Stromal cell of bone marrow (primary cell): ENCODE measurements around the gene KLRF1.
A peak's percentile ranks its signal among the peaks of the same experiment; 100 is the strongest.

Source experiments
- DNase-seq: peaks from one replicate; pipeline ENCODE4 v3.0.0-alpha.2; 2012; ENCODE audit warnings: low read depth

The KLRF1 gene, protein sequence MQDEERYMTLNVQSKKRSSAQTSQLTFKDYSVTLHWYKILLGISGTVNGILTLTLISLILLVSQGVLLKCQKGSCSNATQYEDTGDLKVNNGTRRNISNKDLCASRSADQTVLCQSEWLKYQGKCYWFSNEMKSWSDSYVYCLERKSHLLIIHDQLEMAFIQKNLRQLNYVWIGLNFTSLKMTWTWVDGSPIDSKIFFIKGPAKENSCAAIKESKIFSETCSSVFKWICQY

DNA sequence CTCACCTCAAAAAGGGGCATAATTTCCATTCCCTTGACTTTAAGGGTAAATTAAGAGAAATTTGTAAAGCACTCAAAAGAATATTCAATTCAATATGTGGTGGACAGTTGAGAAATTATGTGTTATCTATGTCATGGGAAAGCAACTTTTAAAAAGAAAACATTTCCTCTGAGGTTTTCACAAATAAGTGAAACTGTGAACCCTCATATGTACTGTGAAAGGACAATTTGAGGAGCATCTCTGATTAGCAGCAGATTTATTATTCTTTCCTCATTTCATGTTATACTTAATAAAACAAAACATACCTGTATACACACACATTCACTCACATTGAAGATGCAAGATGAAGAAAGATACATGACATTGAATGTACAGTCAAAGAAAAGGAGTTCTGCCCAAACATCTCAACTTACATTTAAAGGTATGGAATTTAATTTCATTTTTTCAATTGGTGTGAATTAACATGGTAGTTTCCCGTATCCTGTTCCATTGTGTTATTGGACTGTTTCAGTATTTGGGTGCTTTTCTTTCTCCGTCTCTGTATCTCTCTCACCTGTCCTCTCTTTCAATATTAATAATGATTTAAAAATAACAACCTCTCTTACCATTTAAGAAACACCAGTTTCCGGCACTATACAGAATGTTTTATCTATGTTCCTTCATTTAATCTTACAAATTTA, at the start of gene KLRF1:
TSS of gene KLRF1 (plus strand) at position 273 of the 680 bp plus-strand sequence. CDS start at position 337, 64 bp downstream.
- DNase-seq = no peak

- no peak for DNase-seq
Measured at GRCh38 chr12:9779209-9779608, 48.1 kb upstream of the KLRF1 start.

DNA sequence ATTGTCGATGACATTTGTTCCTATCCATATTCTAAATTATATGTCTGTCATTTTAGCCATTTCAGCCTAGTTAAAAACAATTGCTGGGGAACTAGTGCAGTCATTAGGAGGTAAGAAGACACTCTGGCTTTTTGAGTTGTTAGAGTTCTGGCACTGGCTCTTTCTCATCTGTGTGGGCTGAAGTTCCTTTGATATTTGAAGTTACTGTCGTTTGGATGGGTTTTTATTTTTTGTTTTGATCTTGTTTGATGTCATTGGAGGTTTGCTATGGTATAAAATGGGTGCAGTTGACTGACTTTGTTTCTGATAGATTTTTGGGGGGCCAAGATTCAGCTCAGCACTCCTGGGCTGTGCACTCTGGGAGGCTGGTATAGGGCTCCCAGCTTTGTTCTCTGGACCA, 45.9 kb upstream of the KLRF1 start:
- DNase-seq = no peak

DNA sequence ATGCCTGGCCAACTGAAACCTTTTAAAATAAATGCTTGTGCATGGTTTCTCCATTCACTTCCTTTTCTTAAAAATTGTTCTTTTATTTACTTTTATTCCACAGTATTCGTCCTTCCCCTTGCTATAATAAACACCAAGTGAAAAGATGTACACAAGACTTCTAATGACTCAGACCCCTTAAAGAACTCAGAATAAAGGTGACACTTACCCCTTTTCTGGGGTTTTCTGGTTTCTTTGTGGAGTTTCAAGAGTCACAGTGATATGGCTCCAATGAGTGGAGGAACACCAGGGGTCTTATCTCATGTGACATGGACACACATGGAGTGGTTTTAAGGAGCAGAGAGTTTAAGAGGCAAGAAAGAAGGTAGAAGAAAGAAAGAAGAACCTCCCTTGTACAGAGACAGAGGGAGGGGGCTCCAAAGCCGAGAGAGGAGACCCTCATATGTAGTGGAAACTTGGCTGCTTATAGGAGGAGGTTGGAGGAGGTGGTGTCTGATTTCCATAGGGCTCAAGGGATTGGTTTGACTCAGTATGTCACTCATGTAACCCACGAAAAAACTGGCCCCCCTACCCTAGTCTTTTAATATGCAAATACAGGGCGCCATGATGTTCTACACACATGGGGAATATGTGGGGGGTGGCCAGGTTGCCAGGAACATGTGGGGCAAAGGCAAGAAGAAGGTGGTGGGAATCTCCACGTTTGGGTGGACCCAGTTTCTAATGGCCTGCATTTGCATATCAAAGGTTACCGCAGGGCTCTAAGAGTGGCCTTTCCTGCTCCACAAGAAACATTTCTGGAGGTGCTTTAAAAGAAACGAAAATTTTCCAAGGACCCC, 44.5 kb upstream of the KLRF1 start:
- no peak for DNase-seq

GRCh38 chr12:9784326-9784725, 43.0 kb upstream of the KLRF1 start:
- DNase-seq = no peak

DNA sequence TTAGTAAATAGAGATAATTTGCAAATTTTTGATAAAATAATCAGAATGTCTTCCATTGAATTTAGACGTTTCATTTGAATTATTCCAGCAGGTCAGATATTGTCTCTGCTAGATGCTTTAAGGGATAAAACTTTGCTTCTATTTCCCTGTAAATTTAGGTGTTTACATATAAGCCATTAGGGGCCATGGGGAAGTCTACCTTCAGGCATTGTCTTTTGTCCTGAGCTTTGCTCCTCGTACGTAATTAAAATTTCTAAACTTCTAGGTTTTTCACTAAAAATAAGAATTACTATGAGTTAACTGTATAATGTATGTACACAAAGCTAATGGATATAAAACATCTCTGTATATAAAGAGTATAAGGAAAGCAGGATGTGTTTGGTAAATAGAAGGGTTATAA, 42.5 kb upstream of the KLRF1 start:
- DNase-seq = no peak

DNA sequence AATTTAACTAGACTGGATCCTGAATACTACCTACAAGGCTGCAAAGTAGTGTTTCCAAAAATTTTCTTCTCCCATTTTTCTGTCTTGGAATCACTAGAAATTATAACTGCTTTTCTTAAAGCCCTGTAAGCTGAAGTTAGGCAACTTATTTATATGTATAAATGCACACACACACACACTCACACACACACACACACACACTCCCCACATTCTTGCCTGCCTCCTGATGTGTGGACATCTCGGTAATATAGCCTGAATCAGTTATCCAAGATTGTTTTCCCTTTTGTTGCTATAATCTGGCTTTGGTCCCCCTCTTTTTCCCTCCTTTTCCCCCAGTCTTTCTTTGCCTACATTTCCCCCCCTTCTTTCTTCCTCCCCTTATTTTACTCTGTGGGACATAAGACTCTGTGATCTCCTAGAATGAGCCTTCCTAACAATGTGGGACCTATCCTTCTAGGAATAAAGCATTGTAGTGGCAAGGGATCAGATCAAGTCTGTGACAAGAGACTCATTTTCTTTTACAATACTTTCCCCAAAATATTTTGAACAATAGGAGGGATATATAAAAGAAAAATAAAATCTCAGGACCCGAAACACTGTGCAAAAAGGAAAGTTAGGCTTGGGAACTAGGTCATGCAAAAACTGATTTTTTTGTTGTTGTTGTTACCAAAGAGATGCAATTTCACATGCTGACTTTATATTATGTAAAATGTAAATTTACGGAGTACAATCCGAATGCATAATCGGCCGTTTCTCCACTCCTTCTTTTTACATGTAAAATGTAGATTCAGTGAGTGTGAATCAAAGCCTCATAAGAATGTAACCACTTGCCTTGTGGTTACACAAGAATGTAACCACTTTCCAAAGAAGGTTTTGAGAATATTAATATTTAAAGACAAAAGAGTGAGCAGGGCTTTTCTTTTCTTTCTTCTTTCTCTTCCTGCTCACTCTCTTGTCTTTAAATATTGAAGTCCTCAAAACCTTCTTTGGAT, 40.3 kb upstream of the KLRF1 start:
- DNase-seq = peak; percentile 6

GRCh38 chr12:9792185-9792900, 34.9 kb upstream of the KLRF1 start:
- no peak for DNase-seq

DNA sequence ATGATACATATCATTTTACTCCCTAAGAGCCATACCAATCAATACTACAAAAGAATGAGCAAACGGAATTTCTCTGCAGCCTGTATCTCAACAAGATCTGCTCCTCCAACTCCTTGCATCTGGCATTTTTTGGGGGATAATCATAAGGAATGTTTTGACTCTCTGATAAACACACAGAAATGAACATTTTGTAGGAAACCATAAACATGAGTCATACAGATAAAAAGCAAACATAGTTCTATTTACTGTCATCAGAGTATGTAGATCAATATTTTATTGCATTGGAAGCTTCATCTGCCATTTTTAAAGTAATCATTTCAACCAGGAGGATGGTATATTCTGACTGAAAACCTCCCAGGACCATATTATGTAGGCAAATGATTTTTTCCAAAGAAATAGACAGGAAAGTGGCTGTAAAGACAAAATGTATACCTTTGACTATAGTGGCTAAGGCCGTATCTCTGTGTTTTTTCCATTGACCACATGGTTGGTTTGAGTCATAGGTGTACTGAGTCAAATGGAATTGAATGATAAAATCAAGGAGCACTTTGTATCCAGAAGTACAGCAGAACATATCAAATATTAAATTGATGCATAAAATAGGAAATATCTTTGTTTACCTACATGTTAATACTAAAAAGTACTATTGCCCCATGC, 34.2 kb upstream of the KLRF1 start:
- DNase-seq = no peak

- DNase-seq = no peak
Measured at GRCh38 chr12:9793779-9794395, 33.4 kb upstream of the KLRF1 start.

- no peak for DNase-seq
Measured at GRCh38 chr12:9794484-9795093, 32.7 kb upstream of the KLRF1 start.

DNA sequence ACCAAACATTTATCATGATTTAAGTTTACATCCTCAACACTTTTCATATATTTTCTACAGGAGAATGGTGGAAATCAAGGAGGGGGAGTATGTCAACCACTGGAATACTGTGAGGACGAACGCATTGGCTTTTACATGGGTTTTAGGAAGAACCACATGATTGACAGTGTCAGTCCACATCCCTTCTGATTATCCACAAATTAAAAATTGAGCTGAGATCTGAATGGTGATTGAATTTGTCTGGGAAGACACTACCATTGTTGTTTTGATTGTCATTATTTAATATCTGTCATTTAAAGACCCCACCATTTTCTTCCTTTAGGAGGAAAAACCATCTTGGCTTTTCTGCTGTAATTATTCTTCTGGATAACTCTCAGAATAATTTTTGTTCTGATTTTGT, 31.3 kb upstream of the KLRF1 start:
- DNase-seq = no peak

DNA sequence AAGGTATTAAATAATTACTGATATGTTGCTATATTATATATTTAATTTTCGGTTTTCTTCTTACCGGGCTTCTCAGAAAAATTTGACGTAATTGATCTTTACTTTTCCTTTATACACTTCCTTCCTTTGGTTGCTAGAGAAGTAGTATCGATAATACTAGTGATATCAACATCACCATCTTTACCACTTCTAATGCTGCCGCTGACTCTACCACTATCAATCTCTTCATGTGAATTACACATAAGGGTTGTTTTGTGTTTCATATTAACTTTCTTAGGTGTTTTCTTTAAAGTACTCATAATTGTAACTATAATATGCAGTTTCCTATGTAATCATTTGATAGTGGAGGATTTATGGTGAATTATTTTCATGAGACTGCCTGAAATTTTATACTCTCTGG, 30.9 kb upstream of the KLRF1 start:
- no peak for DNase-seq

GRCh38 chr12:9796971-9797370, 30.3 kb upstream of the KLRF1 start:
- DNase-seq = no peak

GRCh38 chr12:9797722-9798619, 29.3 kb upstream of the KLRF1 start:
- peak; percentile 2 for DNase-seq

DNA sequence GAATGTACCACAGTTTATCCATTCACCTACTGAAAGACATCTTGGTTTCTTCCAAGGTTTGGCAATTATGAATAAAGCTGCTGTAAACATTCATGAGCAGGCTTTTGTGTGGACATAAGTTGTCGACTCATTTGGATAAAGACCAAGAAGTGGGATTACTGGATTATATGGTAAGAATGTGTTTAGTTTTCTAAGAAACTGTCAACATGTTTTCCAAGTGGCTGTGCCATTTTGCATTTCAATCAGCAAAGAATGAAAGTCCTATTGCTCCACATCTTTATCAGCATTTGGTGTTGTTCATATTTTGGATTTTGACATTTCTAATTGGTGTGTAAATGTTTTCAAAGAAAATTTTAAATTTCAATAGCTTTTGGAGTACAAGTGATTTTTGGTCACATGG, 27.3 kb upstream of the KLRF1 start:
- DNase-seq = no peak

GRCh38 chr12:9805883-9806282, 21.4 kb upstream of the KLRF1 start:
- no peak for DNase-seq

GRCh38 chr12:9806714-9807113, 20.6 kb upstream of the KLRF1 start:
- no peak for DNase-seq

DNA sequence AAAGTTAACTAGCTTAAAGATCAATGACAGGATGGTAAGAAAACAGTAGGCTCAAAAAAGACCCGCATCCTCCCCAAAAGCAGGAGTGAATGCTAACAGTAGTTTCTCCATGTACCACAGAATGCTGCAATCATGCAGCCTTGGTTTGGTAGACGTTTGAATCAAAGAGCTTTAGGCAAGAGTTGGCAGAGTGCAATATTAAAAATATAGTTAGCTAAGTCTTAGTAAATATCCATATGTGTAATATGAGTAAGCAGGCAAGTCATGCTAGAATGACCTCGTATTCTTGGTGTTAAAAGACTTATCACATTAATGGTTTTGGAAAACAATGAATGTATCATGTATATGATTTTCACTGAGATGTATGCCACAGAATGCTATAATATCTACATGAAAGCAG, 18.8 kb upstream of the KLRF1 start:
- no peak for DNase-seq
